Hematopoietic multipotent progenitor cell treated with erythropoietin and hydrocortisone succinate and interleukin-3 and kit ligand, for 6 days (in vitro differentiated cells): Measurements from ENCODE around the gene LDLRAD4.

ENCODE experiments used
- DNase-seq: peaks from one replicate; pipeline ENCODE4 v3.0.0-alpha.2; 2015

LDLRAD4 gene

GRCh38 chr18:13568443-13569392 lies 350.2 kb downstream of the LDLRAD4 start:
- no peak for DNase-seq

DNA sequence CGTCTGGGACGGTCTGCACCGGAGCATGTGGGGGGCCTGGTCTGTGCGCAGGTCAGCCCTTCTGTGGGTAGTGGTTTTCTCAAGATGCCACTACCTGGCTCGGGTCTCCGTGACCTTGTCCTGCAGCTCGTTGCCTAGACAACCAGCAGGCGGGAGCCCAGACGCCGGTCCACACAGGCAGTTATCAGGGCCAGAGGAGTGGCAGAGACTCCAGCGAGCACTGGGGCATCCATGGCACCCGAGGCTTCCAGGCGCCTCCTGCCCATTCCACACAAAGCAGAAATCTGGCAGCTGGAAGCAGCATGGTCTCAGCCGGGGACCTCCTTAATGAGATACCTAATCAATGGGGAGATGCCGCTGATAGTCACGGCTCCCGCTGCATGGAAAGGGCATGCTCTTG lies 351.7 kb downstream of the LDLRAD4 start:
- no peak for DNase-seq

GRCh38 chr18:13570856-13571495 lies 352.4 kb downstream of the LDLRAD4 start:
- DNase-seq: no peak

DNA sequence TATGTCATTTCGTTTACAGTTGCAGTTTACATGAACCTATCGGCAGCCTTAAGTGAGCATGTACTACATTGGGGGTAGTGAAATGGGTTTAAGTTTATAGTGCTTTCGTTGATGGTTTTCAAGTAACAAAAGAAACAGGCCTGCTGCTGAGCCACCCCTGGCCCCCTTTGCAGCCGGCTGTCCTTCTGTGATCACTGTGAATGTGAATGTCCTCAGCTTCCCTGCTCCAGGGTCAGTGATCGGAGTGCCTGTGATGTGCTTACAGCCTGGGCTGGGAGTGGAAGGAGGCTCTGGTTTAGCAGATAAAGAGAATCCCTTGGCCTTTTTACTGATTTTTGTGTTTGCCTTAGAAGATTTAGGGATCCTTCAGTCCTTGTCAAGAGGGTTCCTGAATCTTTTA lies 353.6 kb downstream of the LDLRAD4 start:
- DNase-seq: no peak

GRCh38 chr18:13572721-13573120 lies 354.2 kb downstream of the LDLRAD4 start:
- DNase-seq: no peak

DNA sequence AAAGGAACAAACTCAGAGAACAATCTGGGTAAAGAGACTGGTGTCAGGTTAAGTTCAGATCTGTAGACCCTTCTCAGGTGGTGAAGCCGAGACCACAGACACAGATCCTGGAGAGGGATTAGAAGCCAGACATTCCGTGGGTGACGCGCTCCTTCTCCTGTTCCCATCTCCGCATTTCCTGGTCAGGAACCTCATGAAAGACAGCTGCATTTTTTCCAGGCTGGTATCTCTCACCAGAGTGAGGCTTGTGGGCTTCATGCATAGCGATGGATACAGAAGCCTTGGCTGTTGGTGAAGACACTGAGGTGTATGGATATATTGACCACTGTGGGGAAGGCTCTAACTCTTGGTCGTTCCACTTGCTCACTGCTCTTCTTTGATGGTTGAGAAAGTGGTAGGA lies 355.2 kb downstream of the LDLRAD4 start:
- DNase-seq: no peak

DNA sequence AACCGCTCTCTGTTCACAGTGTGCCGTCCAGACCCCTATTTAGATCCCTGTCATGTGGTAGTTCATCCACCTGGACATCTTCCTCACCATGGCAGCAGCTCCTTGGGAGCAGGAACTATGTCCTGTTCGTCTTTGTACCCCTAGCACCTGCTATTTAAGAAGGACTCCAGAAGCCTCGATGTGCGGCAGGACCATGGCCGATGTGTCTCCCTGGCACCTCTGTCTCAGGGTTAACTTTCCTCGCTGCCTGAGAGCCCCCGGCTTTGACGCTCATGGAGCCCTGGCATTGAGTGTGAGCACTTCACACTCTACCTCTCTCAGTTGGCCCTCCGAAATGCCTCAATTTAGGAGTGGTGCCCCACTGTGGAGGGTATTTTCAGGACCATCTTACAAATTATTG lies 355.8 kb downstream of the LDLRAD4 start:
- no peak for DNase-seq

GRCh38 chr18:13574761-13575160 lies 356.2 kb downstream of the LDLRAD4 start:
- no peak for DNase-seq

DNA sequence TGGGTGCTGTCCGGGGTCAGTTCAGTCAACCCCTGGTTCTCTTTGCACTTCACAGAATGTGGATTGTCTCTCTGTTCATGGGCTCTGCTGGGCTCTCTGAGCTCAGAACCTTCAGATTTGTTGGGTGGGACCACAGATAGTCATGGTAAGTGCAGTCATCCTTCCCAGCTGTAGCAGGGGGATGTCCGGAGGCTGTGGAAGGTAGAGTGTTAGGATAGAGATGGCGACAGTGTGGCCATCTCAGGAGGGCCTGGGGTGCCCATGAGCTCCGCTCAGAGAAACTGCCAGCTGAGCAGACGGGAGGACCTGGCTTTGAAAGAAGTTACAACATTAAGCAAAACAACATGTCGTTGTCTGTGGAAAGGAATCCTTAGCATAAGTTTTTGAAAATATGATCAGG lies 358.0 kb downstream of the LDLRAD4 start:
- DNase-seq: no peak

GRCh38 chr18:13577091-13577697 lies 358.6 kb downstream of the LDLRAD4 start:
- DNase-seq: peak; percentile 75

GRCh38 chr18:13577781-13578180 lies 359.2 kb downstream of the LDLRAD4 start:
- DNase-seq: no peak

DNA sequence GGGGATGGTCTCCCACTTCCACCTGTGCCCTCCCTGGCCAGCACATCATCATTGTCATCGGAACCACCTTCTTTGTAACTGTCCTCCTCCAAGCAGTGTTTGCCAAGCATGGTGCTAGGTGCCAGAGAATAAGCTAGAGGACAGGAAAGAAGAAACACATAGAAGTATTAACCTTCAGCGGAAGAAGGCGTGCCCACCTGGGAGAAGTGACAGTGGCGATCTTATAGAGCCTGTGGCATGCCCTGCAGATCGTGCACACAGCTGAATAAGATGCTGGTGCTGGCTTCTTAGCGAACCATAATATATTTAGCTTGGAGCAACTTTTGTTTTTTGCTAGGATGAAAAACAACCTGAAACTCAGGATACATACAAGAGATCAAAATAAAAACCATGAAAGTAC lies 359.8 kb downstream of the LDLRAD4 start:
- no peak for DNase-seq

- no peak for DNase-seq
Measured at GRCh38 chr18:13579874-13580273, 361.3 kb downstream of the LDLRAD4 start.

- DNase-seq: no peak
Measured at GRCh38 chr18:13580351-13580750, 361.8 kb downstream of the LDLRAD4 start.

DNA sequence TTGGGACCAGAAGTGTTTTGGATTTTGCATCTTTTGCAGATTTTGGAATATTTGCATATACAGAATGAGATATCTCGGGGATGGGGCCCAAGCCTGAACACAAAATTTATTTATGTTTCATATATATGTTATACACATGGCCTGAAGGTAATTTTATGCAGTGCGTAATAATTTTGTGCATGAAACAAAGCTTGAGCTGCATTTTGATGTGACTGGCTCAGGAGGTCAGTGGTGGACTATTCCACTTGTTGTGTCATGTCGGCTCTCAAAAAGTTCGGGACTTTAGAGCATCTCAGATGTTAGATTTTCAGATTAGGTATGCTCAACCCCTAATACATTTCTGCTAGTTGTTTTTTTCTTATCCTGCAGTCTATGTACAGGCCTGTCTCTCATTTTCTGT lies 362.4 kb downstream of the LDLRAD4 start:
- DNase-seq: no peak

- no peak for DNase-seq
Measured at GRCh38 chr18:13581496-13582177, 363.1 kb downstream of the LDLRAD4 start.

GRCh38 chr18:13582178-13582670 lies 363.7 kb downstream of the LDLRAD4 start:
- no peak for DNase-seq

GRCh38 chr18:13583576-13584550 lies 365.3 kb downstream of the LDLRAD4 start:
- DNase-seq: no peak

DNA sequence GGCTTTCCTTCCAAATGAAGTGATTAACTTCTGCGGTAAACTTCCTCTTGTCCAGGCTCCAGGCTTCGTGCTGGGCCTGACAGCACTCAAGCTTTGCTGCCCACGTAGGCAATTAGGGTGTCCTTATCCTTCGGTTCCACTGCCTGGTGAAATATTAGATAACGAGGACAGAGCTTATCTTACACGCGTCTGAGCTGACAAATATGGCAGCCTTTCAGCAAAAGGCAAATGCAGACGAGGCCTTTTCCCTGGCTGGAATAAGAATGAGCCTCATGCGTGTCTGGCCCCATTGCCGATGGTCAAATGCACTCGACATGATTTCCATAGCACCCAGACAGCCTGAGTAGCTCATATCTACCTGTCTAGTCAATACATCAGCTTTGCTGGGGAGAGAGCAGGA lies 366.3 kb downstream of the LDLRAD4 start:
- peak; percentile 78 for DNase-seq

DNA sequence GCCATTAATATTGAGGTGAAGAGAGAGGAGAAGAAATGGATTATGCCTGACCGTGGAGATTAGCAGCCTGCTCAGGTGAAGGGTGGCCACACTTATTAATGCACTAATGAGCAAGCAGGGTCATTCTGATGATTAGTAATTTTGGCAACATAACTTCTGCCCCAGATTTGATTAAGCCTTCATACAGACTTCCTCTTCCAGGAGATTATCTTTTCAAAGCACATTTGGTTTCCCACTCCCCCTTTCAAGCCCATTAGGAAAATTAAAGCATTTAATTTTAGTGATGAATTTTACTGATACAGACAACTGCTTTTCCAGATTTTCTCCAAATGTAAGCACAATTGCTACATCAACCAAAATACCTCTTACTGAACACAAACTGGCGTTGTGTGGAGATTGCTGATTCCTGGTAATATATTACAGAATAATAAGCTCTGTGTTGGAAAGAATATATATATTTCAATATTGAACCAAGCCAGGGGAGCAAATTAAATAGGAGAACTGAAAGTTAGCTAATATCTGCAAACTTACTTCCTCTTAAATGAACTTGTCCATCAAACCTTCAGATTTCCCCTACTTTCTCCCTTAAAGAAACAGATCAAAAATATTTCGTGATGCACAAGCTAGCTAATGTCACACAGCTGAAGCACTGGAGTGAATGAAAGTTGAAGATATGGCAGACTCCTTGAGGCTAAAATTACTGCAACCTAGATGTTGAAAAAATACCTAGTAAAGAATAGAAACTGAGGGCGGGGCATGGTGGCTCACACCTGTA lies 367.0 kb downstream of the LDLRAD4 start:
- DNase-seq: no peak

GRCh38 chr18:13587001-13587400 lies 368.4 kb downstream of the LDLRAD4 start:
- DNase-seq: no peak
